HUES64 (cell line): ENCODE data around the gene JDP2.
A peak's percentile ranks its signal among the peaks of the same experiment; 100 is the strongest.

Experiments
- H3K27ac ChIP-seq: 2 replicates; pipeline ENCODE4 v1.7.0; 2013; ENCODE audit warnings: low read depth, low read length, inconsistent platforms
- H3K27me3 ChIP-seq: 2 replicates; pipeline ENCODE4 v1.6.1; 2013; ENCODE audit warnings: mild to moderate bottlenecking, low read length; ENCODE audit not compliant: insufficient read depth
- H3K36me3 ChIP-seq: 2 replicates; pipeline ENCODE4 v1.6.1; 2013; ENCODE audit warnings: mild to moderate bottlenecking, low read length; ENCODE audit not compliant: insufficient read depth
- H3K4me1 ChIP-seq: 2 replicates; pipeline ENCODE4 v1.6.1; 2013; ENCODE audit warnings: mild to moderate bottlenecking, low read length, moderate library complexity; ENCODE audit not compliant: insufficient read depth
- H3K4me3 ChIP-seq: 2 replicates; pipeline ENCODE4 v1.5.1; 2013; ENCODE audit warnings: mild to moderate bottlenecking, low read length, moderate library complexity
- H3K9ac ChIP-seq: 2 replicates; pipeline ENCODE4 v1.6.1; 2013; ENCODE audit warnings: mild to moderate bottlenecking, low read depth, low read length
- H3K9me3 ChIP-seq: 2 replicates; pipeline ENCODE4 v1.6.1; 2013; ENCODE audit warnings: low read depth, low read length; ENCODE audit not compliant: insufficient read depth
- WGBS: fragments of 150-250, 120-280 bp; methylation state at CpG from one replicate; pipeline ENCODE4 v1.1.7; 2013; ENCODE audit warnings: missing lambda C conversion rate; 5-methylcytosine and 5-hydroxymethylcytosine counted together

Gene JDP2

GRCh38 chr14:75428230-75429104 is 645 bp downstream of the JDP2 start:
- WGBS: 2% methylated on average over 60 of the region's 64 CpGs
- H3K9ac ChIP-seq: peak overlapping the region; percentile 66

DNA sequence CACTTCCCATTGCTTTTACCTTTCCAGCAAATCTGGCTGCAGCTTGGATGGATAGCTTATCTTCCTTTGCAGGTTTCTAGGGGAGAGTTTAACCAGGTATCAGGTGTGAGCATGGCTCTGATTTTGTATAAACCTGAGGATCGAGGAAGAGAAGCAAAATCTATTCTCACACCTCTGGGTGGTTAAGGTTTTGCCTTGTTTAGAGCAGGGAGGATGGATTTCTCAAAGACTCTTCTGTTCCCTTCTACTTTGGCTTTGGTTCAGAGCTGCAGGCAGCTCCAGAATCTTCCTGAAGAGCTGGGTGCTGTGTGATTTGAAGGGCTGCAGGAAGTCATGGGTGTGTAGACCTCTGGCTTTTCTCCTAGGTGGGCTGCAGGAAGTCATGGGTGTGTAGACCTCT is 1.7 kb downstream of the JDP2 start:
- H3K4me3 ChIP-seq: no peak overlapping the region; the same call in 1 of the 2 replicates
- H3K36me3 ChIP-seq: peaks cover 20% of the 10 kb centered on the region; the same call in 1 of the 2 replicates
- no CpG with 5 or more reads among the region's 1 CpG for WGBS
- no peak overlapping the region for H3K27ac ChIP-seq
- H3K4me1 ChIP-seq: peaks cover 13% of the 10 kb centered on the region
- peaks cover 30% of the 10 kb centered on the region for H3K27me3 ChIP-seq
- H3K9ac ChIP-seq: peak overlapping the region; percentile 3; the same call in 1 of the 2 replicates
- no peaks in the 10 kb centered on the region for H3K9me3 ChIP-seq

More at GRCh38 chr14:75428230-75429104, 645 bp downstream of the JDP2 start:
- no peaks in the 10 kb centered on the region for H3K9me3 ChIP-seq
- peaks cover 13% of the 10 kb centered on the region for H3K4me1 ChIP-seq
- no peak overlapping the region for H3K27ac ChIP-seq
- peak overlapping the region; percentile 76 for H3K4me3 ChIP-seq
- peaks cover 12% of the 10 kb centered on the region; the same call in 1 of the 2 replicates for H3K36me3 ChIP-seq
- peaks cover 30% of the 10 kb centered on the region for H3K27me3 ChIP-seq

DNA sequence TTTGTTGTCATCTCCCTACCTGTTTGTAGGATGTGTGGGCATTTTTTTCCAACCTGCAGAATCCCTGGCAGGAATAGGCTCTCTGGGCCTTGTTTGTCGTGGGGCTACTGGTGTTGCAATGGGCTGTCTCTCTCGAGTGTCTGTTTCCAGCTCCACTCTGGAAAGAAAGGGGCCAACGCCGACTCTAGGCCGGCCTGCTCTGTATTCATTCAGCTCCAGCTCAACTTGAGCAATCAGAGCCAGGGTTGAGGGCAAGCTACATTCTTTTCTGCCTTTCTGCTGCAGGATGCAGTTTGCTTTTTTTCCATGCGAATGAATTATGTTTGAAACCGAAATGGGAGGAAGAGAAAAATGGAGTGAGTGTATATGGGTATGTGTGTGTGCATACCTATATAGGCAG is 2.3 kb downstream of the JDP2 start:
- peaks cover 24% of the 10 kb centered on the region; the same call in 1 of the 2 replicates for H3K36me3 ChIP-seq
- WGBS: 81% methylated on average over 7 of the region's 7 CpGs

DNA sequence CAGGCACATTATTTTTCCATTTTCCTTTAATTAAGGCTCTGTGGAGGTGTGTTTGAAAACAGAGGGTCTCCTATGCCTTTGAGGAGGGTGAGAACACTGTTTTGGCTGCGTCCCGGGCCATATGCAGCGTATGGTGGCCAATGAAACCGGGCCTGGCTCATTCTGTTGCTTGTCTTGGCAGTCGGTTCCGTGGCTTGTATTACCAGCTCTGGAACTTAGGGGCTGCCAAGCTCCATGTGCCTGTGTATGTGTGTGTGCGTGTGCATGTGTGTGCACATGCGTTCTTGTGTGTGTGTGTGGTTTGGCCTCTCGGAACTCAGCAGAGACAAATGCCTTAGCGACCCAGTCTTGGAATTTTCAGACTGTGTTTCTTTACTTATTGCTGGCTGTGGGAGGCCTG is 2.7 kb downstream of the JDP2 start:
- no peak overlapping the region for H3K27ac ChIP-seq
- no peak overlapping the region for H3K4me3 ChIP-seq
- peaks cover 24% of the 10 kb centered on the region; the same call in 1 of the 2 replicates for H3K36me3 ChIP-seq
- 93% methylated on average over 10 of the region's 10 CpGs for WGBS
- H3K9ac ChIP-seq: no peak overlapping the region
- no peaks in the 10 kb centered on the region for H3K9me3 ChIP-seq
- peaks cover 30% of the 10 kb centered on the region for H3K27me3 ChIP-seq
- peaks cover 13% of the 10 kb centered on the region for H3K4me1 ChIP-seq

More for the DNA sequence above, 2.3 kb downstream of the JDP2 start:
- Histone ChIP-seq H3K4me1 (peaks cover 13% of the 10 kb centered on the region), H3K4me3 (no peak overlapping the region; the same call in 1 of the 2 replicates), H3K27ac (no peak overlapping the region), H3K27me3 (peaks cover 30% of the 10 kb centered on the region), H3K9me3 (no peaks in the 10 kb centered on the region), H3K9ac (no peak overlapping the region)

- WGBS: 87% methylated on average over 6 of the region's 6 CpGs
- Histone ChIP-seq H3K9ac (no peak overlapping the region), H3K4me3 (no peak overlapping the region), H3K4me1 (peaks cover 13% of the 10 kb centered on the region), H3K27me3 (peaks cover 26% of the 10 kb centered on the region), H3K27ac (no peak overlapping the region), H3K36me3 (peaks cover 27% of the 10 kb centered on the region; the same call in 1 of the 2 replicates), H3K9me3 (no peaks in the 10 kb centered on the region)
Observed at GRCh38 chr14:75430976-75431375, 3.2 kb downstream of the JDP2 start.

DNA sequence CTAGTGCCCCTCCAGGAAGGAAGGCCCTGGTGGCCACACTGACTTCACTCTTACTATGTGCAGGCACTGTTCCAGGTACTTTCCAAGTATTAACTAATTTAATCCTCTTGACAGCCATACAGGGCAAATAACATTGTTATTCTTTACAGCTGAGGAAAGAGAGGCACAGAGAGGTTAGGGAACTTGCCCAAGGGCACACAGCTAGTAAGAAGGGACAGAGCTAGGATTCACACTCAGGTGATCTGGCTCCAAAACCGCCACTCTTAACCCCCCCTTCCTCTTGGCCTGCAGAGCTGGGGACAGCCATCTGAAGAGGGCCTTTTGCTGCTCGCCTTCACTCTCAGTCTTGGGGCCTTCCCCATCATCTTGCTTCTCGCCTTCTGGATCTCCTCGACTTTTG is 4.0 kb downstream of the JDP2 start:
- no peaks in the 10 kb centered on the region for H3K9me3 ChIP-seq
- peaks cover 28% of the 10 kb centered on the region; the same call in 1 of the 2 replicates for H3K36me3 ChIP-seq
- no peak overlapping the region for H3K9ac ChIP-seq
- H3K27me3 ChIP-seq: peaks cover 18% of the 10 kb centered on the region
- H3K27ac ChIP-seq: no peak overlapping the region
- peaks cover 13% of the 10 kb centered on the region for H3K4me1 ChIP-seq
- no peak overlapping the region for H3K4me3 ChIP-seq
- WGBS: 94% methylated on average over 4 of the region's 4 CpGs

GRCh38 chr14:75432411-75432810 is 4.6 kb downstream of the JDP2 start:
- H3K9me3 ChIP-seq: no peaks in the 10 kb centered on the region
- H3K4me3 ChIP-seq: no peak overlapping the region
- no peak overlapping the region for H3K27ac ChIP-seq
- no peak overlapping the region for H3K9ac ChIP-seq
- H3K27me3 ChIP-seq: peaks cover 12% of the 10 kb centered on the region
- WGBS: 94% methylated on average over 8 of the region's 8 CpGs
- peaks cover 13% of the 10 kb centered on the region for H3K4me1 ChIP-seq
- H3K36me3 ChIP-seq: peaks cover 28% of the 10 kb centered on the region; the same call in 1 of the 2 replicates

DNA sequence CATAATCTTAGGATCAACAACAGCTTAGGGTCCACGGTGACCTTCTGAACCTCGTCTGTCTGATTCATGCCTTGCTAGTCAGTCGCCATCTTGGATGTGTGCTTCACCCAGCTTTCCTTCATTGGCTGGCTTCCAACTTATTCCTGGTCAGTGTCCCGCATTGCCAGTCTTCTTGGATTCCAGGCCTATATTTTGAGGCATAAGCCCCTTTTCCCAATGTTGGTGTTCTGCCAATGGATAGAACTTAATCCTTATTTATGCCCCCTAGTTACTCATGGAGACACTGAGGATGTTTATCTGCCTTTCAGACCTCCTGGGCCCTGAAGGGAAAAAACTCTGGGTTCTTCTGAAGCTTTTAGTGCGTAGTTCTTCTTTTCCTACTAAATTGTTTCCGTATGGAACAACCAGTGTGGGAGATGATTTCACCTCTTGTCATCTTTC is 5.8 kb downstream of the JDP2 start:
- no peak overlapping the region for H3K4me3 ChIP-seq
- no peaks in the 10 kb centered on the region for H3K9me3 ChIP-seq
- peaks cover 28% of the 10 kb centered on the region; the same call in 1 of the 2 replicates for H3K36me3 ChIP-seq
- H3K27ac ChIP-seq: no peak overlapping the region
- H3K9ac ChIP-seq: no peak overlapping the region
- peaks cover 7% of the 10 kb centered on the region for H3K27me3 ChIP-seq
- peaks cover 16% of the 10 kb centered on the region for H3K4me1 ChIP-seq
- WGBS: 93% methylated on average over 6 of the region's 6 CpGs

GRCh38 chr14:75434138-75434889 is 6.5 kb downstream of the JDP2 start:
- Histone ChIP-seq H3K9me3 (no peaks in the 10 kb centered on the region), H3K36me3 (peaks cover 28% of the 10 kb centered on the region; the same call in 1 of the 2 replicates), H3K27me3 (0 out of 2 replicates have a peak, but pooled peaks cover under 1% of the 10 kb centered on the region), H3K4me3 (no peak overlapping the region), H3K4me1 (peaks cover 12% of the 10 kb centered on the region), H3K9ac (no peak overlapping the region), H3K27ac (no peak overlapping the region)
- 88% methylated on average over 6 of the region's 6 CpGs for WGBS

DNA sequence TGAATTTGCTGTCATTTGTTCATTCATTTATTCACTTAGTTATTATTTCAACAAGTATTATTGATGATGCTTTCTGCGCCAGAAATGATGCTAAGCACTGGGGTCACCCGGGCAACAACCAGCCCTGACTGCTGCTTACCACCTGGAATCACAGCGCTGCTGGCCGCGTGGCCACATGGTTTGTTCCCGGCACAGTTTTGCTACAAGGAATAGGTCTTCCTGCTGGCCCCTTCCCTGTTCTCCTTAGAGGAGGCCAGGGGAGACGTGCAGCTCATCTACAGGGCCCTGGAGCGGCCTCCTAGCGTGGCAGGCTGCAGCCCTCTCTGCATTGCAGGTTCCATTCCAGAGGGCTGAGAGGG is 7.0 kb downstream of the JDP2 start:
- H3K4me1 ChIP-seq: peaks cover 6% of the 10 kb centered on the region; the same call in 1 of the 2 replicates
- H3K9me3 ChIP-seq: no peaks in the 10 kb centered on the region
- 95% methylated on average over 9 of the region's 9 CpGs for WGBS
- H3K36me3 ChIP-seq: peaks cover 34% of the 10 kb centered on the region
- no peak overlapping the region for H3K27ac ChIP-seq
- no peak overlapping the region for H3K9ac ChIP-seq
- H3K27me3 ChIP-seq: no peaks in the 10 kb centered on the region
- H3K4me3 ChIP-seq: no peak overlapping the region

DNA sequence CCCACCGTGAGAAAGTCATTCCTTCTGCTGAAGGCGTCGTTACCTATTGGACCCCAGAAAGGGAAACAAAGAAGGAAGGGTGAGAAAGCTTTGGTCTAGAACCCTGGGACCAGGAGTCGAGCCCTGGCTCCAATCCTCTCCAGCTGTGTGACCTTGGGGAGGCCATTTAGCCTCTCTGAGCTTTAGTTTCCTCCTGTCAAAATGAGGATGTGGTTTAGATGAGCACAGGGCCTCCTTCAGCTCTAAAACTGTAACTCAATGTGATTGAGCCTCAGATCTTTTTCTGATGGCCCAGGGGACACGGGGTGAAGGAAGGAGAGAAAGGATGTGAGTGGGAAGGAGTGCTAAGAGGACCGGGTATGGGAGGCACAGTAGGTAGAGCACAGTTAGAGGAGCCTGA is 7.7 kb downstream of the JDP2 start:
- Histone ChIP-seq H3K4me1 (0 out of 2 replicates have a peak, but pooled peaks cover 5% of the 10 kb centered on the region), H3K9me3 (no peaks in the 10 kb centered on the region), H3K27ac (no peak overlapping the region), H3K27me3 (no peaks in the 10 kb centered on the region), H3K9ac (no peak overlapping the region), H3K36me3 (peaks cover 38% of the 10 kb centered on the region), H3K4me3 (no peak overlapping the region)
- WGBS: 85% methylated on average over 6 of the region's 6 CpGs
